Heart right ventricle (tissue), 16 donors: ENCODE measurements around the gene EFNA3. TPM values are rescaled to one million over a fixed set of nuclear protein-coding genes. Genes with fewer than 3 reads are reported as not detected.

Experiments
- ATAC-seq, 8 donors: fragments of 200-7000 bp; cut with Tn5 transposase; one replicate each; pipeline ENCODE4 v1.9.1; 2020; ENCODE audit warnings: mild to moderate bottlenecking in 8 of 8, moderate library complexity in 8 of 8, moderate number of reproducible peaks in 1 of 8
- DNase-seq, 2 donors: peaks; one replicate each; pipeline ENCODE4 v3.0.0-alpha.2; 2020
- H3K27ac ChIP-seq, 10 donors: fragments of 200-600 bp; sonication (generic) in 2 of 10; one replicate each; pipeline versions ENCODE4 v1.5.0 to v1.8.0; 2020 to 2022; ENCODE audit warnings: mild to moderate bottlenecking in 3 of 10
- H3K27me3 ChIP-seq, 7 donors: fragments of 200-600 bp; one replicate each; pipeline ENCODE4 v1.8.0; 2021 to 2022; ENCODE audit warnings: mild to moderate bottlenecking in 2 of 7
- H3K36me3 ChIP-seq, 9 donors: fragments of 200-600 bp; sonication (generic) in 1 of 9; one replicate each; pipeline versions ENCODE4 v1.5.0 to v1.8.0; 2020 to 2022; ENCODE audit warnings: mild to moderate bottlenecking in 2 of 9
- H3K4me1 ChIP-seq, 9 donors: fragments of 200-600 bp; sonication (generic) in 1 of 9; one replicate each; pipeline versions ENCODE4 v1.5.0 to v1.8.0; 2020 to 2022; ENCODE audit warnings: mild to moderate bottlenecking in 4 of 9
- H3K4me3 ChIP-seq, 10 donors: fragments of 200-600 bp; sonication (generic) in 2 of 10; one replicate each; pipeline versions ENCODE4 v1.5.0 to v1.8.0; 2020 to 2022; ENCODE audit warnings: mild to moderate bottlenecking in 7 of 10, moderate library complexity in 2 of 10
- H3K9me3 ChIP-seq, 11 donors: fragments of 200-600 bp in 10 of 11; sonication (generic) in 2 of 11; one replicate each; pipeline versions ENCODE4 v1.5.0 to v1.8.0; 2013 to 2022; ENCODE audit warnings: mild to moderate bottlenecking in 2 of 11, control low read depth in 1 of 11, moderate library complexity in 1 of 11
- CTCF ChIP-seq, 9 donors: fragments of 200-600 bp; sonication (generic) in 2 of 9; IDR thresholded peaks; one replicate each; pipeline versions ENCODE4 v1.5.0 to v1.8.0; 2021 to 2022; ENCODE audit warnings: antibody characterized with exemption in 9 of 9, mild to moderate bottlenecking in 5 of 9, moderate library complexity in 1 of 9
- WGBS, 2 donors: extraction: QIAGEN DNeasy Blood & Tissue Kit; methylation state at CpG; one replicate each; pipeline ENCODE4 v1.1.7; 2013; ENCODE audit warnings: inconsistent platforms in 1 of 2; 5-methylcytosine and 5-hydroxymethylcytosine counted together
- intact Hi-C, 10 donors: fragments of 100-400 bp; cut with DNase I; formaldehyde crosslinking; loops; one replicate each; pipeline versions ENCODE4 v1.11.1 to v1.14.2; 2022
- polyA plus RNA-seq, 2 donors: library from polyadenylated mRNA; stranded (reverse); fragments of 200-250 nt; gene quantifications; one replicate each; pipeline ENCODE4 v1.2.3, GENCODE V29; 2013
- total RNA-seq, 10 donors: library from RNA; stranded (reverse); fragmentation: NEBNext Ultra II Directional in 3 of 10; extraction: Animal tissue kit (Norgen Biotek cat#: 25700) in 3 of 10; gene quantifications; one replicate each; pipeline versions ENCODE4 v1.2.1 to v1.2.4, GENCODE V29; 2021 to 2023
- donor health status: Arrhythmogenic right ventricular cardiomyopathy.
- donor health status: ischemic (EF 13 %, LVEDD 7.1; RV severe dilation, severe dysfunction).
- donor health status: healthy with polysubstance abuse.
- donor health status: DM: no; HTN: yes; CAD: no.
- donor health status: DM: no; HTN: no; CAD: no.
- donor health status: ischemic (EF 25% LVEDD 6.9; RV normal size, moderate dysfunction).
- donor health status: ischemic (EF 25% LVEDD 5.7; RV mildly dilated, moderate dysfunction).
- donor health status: healthy.
- donor health status: DM: yes; HTN: yes; CAD: no.
- donor health status: Ischemic cardiomyopathy.
- donor health status: ischemic (EF 35%, LVEDD 5.7; RV mildly dilated, moderate dysfunction).
- donor health status: nonischemic (EF 11% LVEDD 7.7; RV severe dilation, severe dysfunction).
- donor health status: DM: yes; HTN: yes; CAD: no.
- donor health status: PGD.
- donor health status: ischemic (EF 29% LVEDD 5.4; RV normal size, mild dysfunction).
- donor health status: nonischemic (EF 23%, LVEDD 6.1; RV moderate dilation, normal function).

Gene EFNA3
- total and polyA plus RNA-seq, 12 donors: 0.23 to 1.9 (median 0.47) TPM; not detected in 1

GRCh38 chr1:155094622-155094948 lies 15.9 kb downstream of the EFNA3 start:
- peak in 1 of 9 donors; percentile 1 for TF ChIP-seq CTCF (IDR thresholded peaks at IDR 0.05)
- Histone ChIP-seq H3K9me3 (no peaks in the 10 kb centered on the region), H3K36me3 (no peaks in the 10 kb centered on the region), H3K4me3 (peak overlapping the region in 1 of 10 donors; percentile 5), H3K27ac (peak overlapping the region in 8 of 10 donors; percentile 13 to 68 (median 40)), H3K27me3 (peaks cover 0 to 8% (median 0%) of the 10 kb centered on the region in 7 donors), H3K4me1 (peaks cover 0 to 25% (median 19%) of the 10 kb centered on the region in 9 donors)
- WGBS, 2 donors: 86 to 87% methylated on average over 2 of the region's 2 CpGs
- DNase-seq (no peak), ATAC-seq (peak in 1 of 8 donors; percentile 21)
- intact Hi-C loops: loop anchor here in 9 of 10 donors (1.0 to 5.0 kb wide), 5 partner anchors 33 to 73 kb away; partner anchors contain the start of gene EFNA1 (in 6 of the 9)

GRCh38 chr1:155099331-155099730 lies 20.7 kb downstream of the EFNA3 start:
- no peak overlapping the region for H3K27ac ChIP-seq
- TF ChIP-seq CTCF (IDR thresholded peaks at IDR 0.05): no peak
- 88 to 89% methylated on average over 7 of the region's 7 CpGs for WGBS, 2 donors
- intact Hi-C loops: no loop called here
- no peak for ATAC-seq
- no peak for DNase-seq
- H3K36me3 ChIP-seq: no peaks in the 10 kb centered on the region
- no peak overlapping the region for H3K4me3 ChIP-seq
- no peaks in the 10 kb centered on the region for H3K9me3 ChIP-seq
- peaks cover 0 to 8% (median 0%) of the 10 kb centered on the region in 7 donors for H3K27me3 ChIP-seq
- peaks cover 0 to 21% (median 6%) of the 10 kb centered on the region in 9 donors for H3K4me1 ChIP-seq

DNA sequence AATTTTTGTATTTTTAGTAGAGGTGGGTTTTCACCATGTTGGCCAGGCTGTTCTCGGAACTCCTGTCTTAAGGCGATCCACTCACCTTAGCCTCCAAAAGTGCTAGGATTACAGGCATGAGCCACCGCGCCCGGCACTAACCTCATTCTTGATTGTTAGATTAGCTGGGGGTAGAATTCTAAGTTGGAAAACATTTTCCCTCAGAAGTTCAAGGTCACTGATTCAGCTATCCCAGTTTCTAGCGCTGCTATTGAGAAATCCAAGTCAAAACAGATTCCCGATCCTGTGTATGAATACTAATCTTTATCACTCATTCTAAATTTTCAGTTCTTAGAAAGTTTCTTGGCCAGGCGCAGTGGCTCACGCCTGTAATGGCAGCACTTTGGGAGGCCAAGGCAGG lies 24.7 kb downstream of the EFNA3 start:
- ATAC-seq (no peak), DNase-seq (no peak)
- WGBS, 2 donors: 90 to 95% methylated on average over 9 of the region's 9 CpGs
- H3K27me3 ChIP-seq: peaks cover 0 to 5% (median 0%) of the 10 kb centered on the region in 7 donors
- H3K36me3 ChIP-seq: no peaks in the 10 kb centered on the region
- H3K4me1 ChIP-seq: peaks cover 0 to 34% (median 16%) of the 10 kb centered on the region in 9 donors
- H3K4me3 ChIP-seq: no peak overlapping the region
- intact Hi-C loops: no loop called here
- TF ChIP-seq CTCF (IDR thresholded peaks at IDR 0.05): no peak
- H3K27ac ChIP-seq: no peak overlapping the region
- H3K9me3 ChIP-seq: no peaks in the 10 kb centered on the region

DNA sequence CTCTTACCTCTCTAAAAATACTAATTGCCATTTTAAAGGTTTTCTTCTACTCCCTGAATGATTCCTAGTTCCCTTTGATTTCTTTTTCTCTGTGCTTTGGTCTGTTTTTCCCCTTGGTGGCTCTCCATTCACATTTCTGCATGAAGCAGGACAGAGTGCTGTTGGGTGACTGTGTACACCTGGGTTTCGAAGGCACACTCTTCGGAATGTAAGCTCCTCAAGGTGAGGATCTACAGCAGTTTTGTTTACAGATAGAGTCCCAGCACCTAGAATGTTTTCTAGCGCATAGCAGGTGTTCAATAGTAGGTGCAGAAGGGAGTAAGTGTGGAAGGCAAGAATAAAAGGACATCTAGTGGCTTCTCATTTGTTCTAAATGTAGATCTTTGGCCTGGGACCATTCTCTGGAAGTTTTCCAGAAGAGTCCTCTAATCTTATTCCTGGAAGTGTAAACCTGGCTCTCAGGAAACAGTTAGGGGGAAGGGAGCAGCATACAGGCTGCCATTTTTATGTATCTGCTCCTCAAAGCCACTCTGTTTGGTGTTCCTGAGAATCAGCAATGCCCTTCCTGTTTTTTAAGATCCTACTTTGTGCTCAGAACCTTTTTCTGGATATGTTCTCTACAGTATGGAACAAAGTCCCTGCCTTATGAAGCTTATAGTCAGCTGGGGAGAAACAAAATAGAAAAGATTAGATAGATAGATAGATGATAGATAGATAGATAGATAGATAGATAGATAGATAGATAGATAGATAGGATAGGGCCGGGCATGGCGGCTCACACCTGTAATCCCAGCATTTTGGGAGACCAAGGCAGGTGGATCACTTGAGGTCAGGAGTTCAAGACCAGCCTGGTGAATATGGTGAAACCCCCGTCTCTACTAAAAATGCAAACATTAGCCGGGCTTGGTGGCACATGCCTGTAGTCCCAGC lies 26.2 kb downstream of the EFNA3 start:
- no peak overlapping the region for H3K4me3 ChIP-seq
- H3K27me3 ChIP-seq: no peaks in the 10 kb centered on the region
- H3K36me3 ChIP-seq: no peaks in the 10 kb centered on the region
- ATAC-seq: peak in 7 of 8 donors; percentile 46 to 81 (median 65)
- TF ChIP-seq CTCF (IDR thresholded peaks at IDR 0.05): no peak
- H3K4me1 ChIP-seq: peaks cover 0 to 34% (median 16%) of the 10 kb centered on the region in 9 donors
- H3K9me3 ChIP-seq: no peaks in the 10 kb centered on the region
- DNase-seq: no peak
- H3K27ac ChIP-seq: peak overlapping the region in 3 of 10 donors; percentile 24 to 49 (median 32)
- intact Hi-C loops: no loop called here
- WGBS, 2 donors: 77 to 80% methylated on average over 7 of the region's 7 CpGs
